Activated T-helper 1 cell treated with anti-CD3 and anti-CD28 coated beads, Interleukin-12 subunit alpha, Interleukin-12 subunit beta, Interleukin-2, Interleukin-4 antibody, amounts not matched to agents 30 ng/mL and 10 ng/mL and 1 ng/mL, durations not matched to agents 14 hours and 24 hours and 36 hours (primary cell): ENCODE measurements around the gene CALHM4. TPM values are rescaled to one million over a fixed set of nuclear protein-coding genes. Genes with fewer than 3 reads are reported as not detected.
"Not testable (repeated sequence)": the region's sequence is repeated elsewhere in the genome, so short reads cannot be mapped to it uniquely, and the experiment has no call there.

ENCODE experiments used
- DNase-seq: peaks from one replicate; pipeline ENCODE4 v3.0.0; 2021; ENCODE audit warnings: low spot score
- H3K27ac Mint-ChIP-seq: one replicate; pipeline ENCODE4 v1.8.0; 2021; ENCODE audit warnings: mild to moderate bottlenecking, mixed read lengths
- H3K27me3 Mint-ChIP-seq: one replicate; pipeline ENCODE4 v1.8.0; 2022; ENCODE audit warnings: mild to moderate bottlenecking, moderate library complexity, mixed read lengths; ENCODE audit not compliant: insufficient read depth
- H3K36me3 Mint-ChIP-seq: one replicate; pipeline ENCODE4 v1.8.0; 2021; ENCODE audit warnings: low read depth, mixed read lengths
- H3K4me1 Mint-ChIP-seq: one replicate; pipeline ENCODE4 v1.8.0; 2021; ENCODE audit warnings: low read depth, mixed read lengths
- H3K4me3 Mint-ChIP-seq: one replicate; pipeline ENCODE4 v1.8.0; 2021; ENCODE audit warnings: mild to moderate bottlenecking, moderate library complexity, mixed read lengths
- H3K9me3 Mint-ChIP-seq: one replicate; pipeline ENCODE4 v1.8.0; 2021; ENCODE audit warnings: mixed read lengths
- intact Hi-C: fragments of 100-400 bp; cut with micrococcal nuclease; formaldehyde crosslinking; loops from one replicate; pipeline ENCODE4 v1.15.1; 2024
- total RNA-seq: library from RNA; stranded (reverse); gene quantifications from 2 replicates; pipeline ENCODE4 v1.2.3, GENCODE V29; 2022

CALHM4 gene
- total RNA-seq, 1 donor from 2014 or later, result not detected

GRCh38 chr6:116604868-116605267, 51.3 kb downstream of the CALHM4 start:
- H3K4me1 Mint-ChIP-seq, H3K27ac Mint-ChIP-seq, H3K4me3 Mint-ChIP-seq, intact Hi-C loops, DNase-seq, H3K27me3 Mint-ChIP-seq: not testable (repeated sequence)
- Mint-ChIP-seq H3K36me3 (peaks cover 16% of the 10 kb centered on the region), H3K9me3 (peaks cover 14% of the 10 kb centered on the region)

GRCh38 chr6:116605935-116606334, 52.4 kb downstream of the CALHM4 start:
- Mint-ChIP-seq H3K4me1 (no peaks in the 10 kb centered on the region), H3K36me3 (peaks cover 12% of the 10 kb centered on the region), H3K27me3 (peaks cover 1% of the 10 kb centered on the region), H3K9me3 (peaks cover 14% of the 10 kb centered on the region), H3K27ac (no peak overlapping the region), H3K4me3 (no peak overlapping the region)
- intact Hi-C loops, result no loop called here
- no peak for DNase-seq

Other genes with a start within 250 kb of the CALHM4 start
- 1.9 and 3.1 TPM in 2 replicates for gene DSE, start 182.8 kb upstream of the CALHM4 start, total RNA-seq
- gene CALHM6, start 92.4 kb upstream of the CALHM4 start, total RNA-seq, result 27.7 and 29.2 TPM in 2 replicates
- gene CALHM5, start 42.1 kb upstream of the CALHM4 start, total RNA-seq, result not detected in 2 replicates
- not detected in 2 replicates for gene TRAPPC3L, start 8.1 kb upstream of the CALHM4 start, total RNA-seq
- 41.4 and 41.5 TPM in 2 replicates for gene RWDD1, start 17.8 kb downstream of the CALHM4 start, total RNA-seq
- 0.36 TPM in 1 of 2 replicates, not detected in the other for gene RSPH4A, start 62.7 kb downstream of the CALHM4 start, total RNA-seq
- gene ZUP1, start 115.0 kb downstream of the CALHM4 start, total RNA-seq, result 15.9 and 22.2 TPM in 2 replicates
- 6.1 and 7.6 TPM in 2 replicates for gene KPNA5, start 127.5 kb downstream of the CALHM4 start, total RNA-seq
- not detected in 2 replicates for gene FAM162B, start 212.0 kb downstream of the CALHM4 start, total RNA-seq